Neural progenitor cell (in vitro differentiated cells): Measurements from ENCODE around the gene PEPD.

Experiments used
- EZH2 ChIP-seq: fragments of 200-600 bp; sonication (generic); IDR thresholded peaks from 2 replicates; pipeline ENCODE4 v1.6.1; 2017; ENCODE audit warnings: antibody characterized with exemption, mild to moderate bottlenecking, moderate library complexity
- TF ChIP-seq, protein P1 (sequence below): fragments of 200-600 bp; sonication (generic); IDR thresholded peaks from 2 replicates; pipeline ENCODE4 v1.5.1; 2017; ENCODE audit warnings: antibody characterized with exemption, mild to moderate bottlenecking

- TF ChIP-seq, protein P1, sequence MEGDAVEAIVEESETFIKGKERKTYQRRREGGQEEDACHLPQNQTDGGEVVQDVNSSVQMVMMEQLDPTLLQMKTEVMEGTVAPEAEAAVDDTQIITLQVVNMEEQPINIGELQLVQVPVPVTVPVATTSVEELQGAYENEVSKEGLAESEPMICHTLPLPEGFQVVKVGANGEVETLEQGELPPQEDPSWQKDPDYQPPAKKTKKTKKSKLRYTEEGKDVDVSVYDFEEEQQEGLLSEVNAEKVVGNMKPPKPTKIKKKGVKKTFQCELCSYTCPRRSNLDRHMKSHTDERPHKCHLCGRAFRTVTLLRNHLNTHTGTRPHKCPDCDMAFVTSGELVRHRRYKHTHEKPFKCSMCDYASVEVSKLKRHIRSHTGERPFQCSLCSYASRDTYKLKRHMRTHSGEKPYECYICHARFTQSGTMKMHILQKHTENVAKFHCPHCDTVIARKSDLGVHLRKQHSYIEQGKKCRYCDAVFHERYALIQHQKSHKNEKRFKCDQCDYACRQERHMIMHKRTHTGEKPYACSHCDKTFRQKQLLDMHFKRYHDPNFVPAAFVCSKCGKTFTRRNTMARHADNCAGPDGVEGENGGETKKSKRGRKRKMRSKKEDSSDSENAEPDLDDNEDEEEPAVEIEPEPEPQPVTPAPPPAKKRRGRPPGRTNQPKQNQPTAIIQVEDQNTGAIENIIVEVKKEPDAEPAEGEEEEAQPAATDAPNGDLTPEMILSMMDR = no peak
- TF ChIP-seq EZH2 = no peak
Measured at GRCh38 chr19:33384983-33385382, 136.6 kb downstream of the PEPD start.
